PC-9 (cell line): ENCODE results near the gene AZU1. TPM values are rescaled to one million over a fixed set of nuclear protein-coding genes. Genes with fewer than 3 reads are reported as not detected.

ENCODE experiments used
- BruUV-seq: library from RNA; stranded (reverse); fragments of 400-500 nt; replicated peaks from 2 replicates; lab custom pipeline; 2021; lab: Mats Ljungman, UMichigan
- CTCF ChIA-PET: fragments of 300-600 bp; sonication (Branson Sonifier 250); formaldehyde crosslinking; loops from one replicate; lab custom pipeline; 2022; ENCODE audit warnings: antibody characterized with exemption; lab: Charles Lee
- POLR2A ChIA-PET: fragments of 300-600 bp; sonication (Branson Sonifier 250); formaldehyde crosslinking; loops from one replicate; lab custom pipeline; 2022; ENCODE audit warnings: antibody characterized with exemption; ENCODE audit not compliant: unreplicated experiment; lab: Charles Lee
- DNase-seq, 2 experiments: peaks; one replicate each; pipeline versions ENCODE4 v3.0.0 to v3.0.0-alpha.2; 2015 to 2022; ENCODE audit warnings: mixed read lengths in 1 of 2
- H2AFZ ChIP-seq: fragments of 200-600 bp; sonication (generic); 2 replicates; pipeline ENCODE4 v1.8.1; 2017; ENCODE audit warnings: antibody characterized with exemption
- H3F3A ChIP-seq: fragments of 200-600 bp; sonication (generic); 2 replicates; pipeline ENCODE4 v1.8.1; 2017; ENCODE audit warnings: antibody characterized with exemption, mild to moderate bottlenecking, low read depth; ENCODE audit not compliant: insufficient read depth
- H3K27ac ChIP-seq: fragments of 200-600 bp; sonication (generic); 2 replicates; pipeline ENCODE4 v1.6.1; 2016; ENCODE audit warnings: mixed run types
- H3K27me3 ChIP-seq: fragments of 200-600 bp; sonication (generic); 2 replicates; pipeline ENCODE4 v1.6.1; 2016; ENCODE audit warnings: low read depth, mixed run types; ENCODE audit not compliant: insufficient read depth
- H3K36me3 ChIP-seq: fragments of 200-600 bp; sonication (generic); 2 replicates; pipeline ENCODE4 v1.6.1; 2016; ENCODE audit warnings: low read depth, mixed run types
- H3K4me1 ChIP-seq: fragments of 200-600 bp; sonication (generic); replicated peaks from 2 replicates; pipeline ENCODE4 v1.6.1; 2016; ENCODE audit warnings: mixed run types; ENCODE audit not compliant: insufficient read depth
- H3K4me2 ChIP-seq: fragments of 200-600 bp; sonication (generic); 2 replicates; pipeline ENCODE4 v1.6.1; 2017; ENCODE audit warnings: mixed run types
- H3K4me3 ChIP-seq: fragments of 200-600 bp; sonication (generic); 2 replicates; pipeline ENCODE4 v1.6.1; 2016; ENCODE audit warnings: mixed run types
- H3K79me2 ChIP-seq: fragments of 200-600 bp; sonication (generic); 2 replicates; pipeline ENCODE4 v1.6.1; 2017; ENCODE audit warnings: low read depth, mixed run types
- H3K9me2 ChIP-seq: fragments of 200-600 bp; sonication (generic); 2 replicates; pipeline ENCODE4 v1.8.1; 2017; ENCODE audit warnings: mild to moderate bottlenecking; ENCODE audit not compliant: insufficient read depth
- H3K9me3 ChIP-seq: fragments of 200-600 bp; sonication (generic); 2 replicates; pipeline ENCODE4 v1.8.1; 2016; ENCODE audit warnings: low read depth; ENCODE audit not compliant: insufficient read depth
- H4K20me1 ChIP-seq: fragments of 200-600 bp; sonication (generic); 2 replicates; pipeline ENCODE4 v1.8.1; 2017; ENCODE audit not compliant: insufficient read depth
- EZH2 ChIP-seq: fragments of 200-600 bp; sonication (generic); IDR thresholded peaks from 2 replicates; pipeline ENCODE4 v1.8.0; 2017; ENCODE audit warnings: antibody characterized with exemption, low read depth
- intact Hi-C: fragments of 100-400 bp; cut with micrococcal nuclease; formaldehyde crosslinking; loops from one replicate; pipeline ENCODE4 v1.10.0; 2022; ENCODE audit not compliant: unreplicated experiment
- total RNA-seq: library from RNA; stranded (reverse); gene quantifications from 2 replicates; pipeline ENCODE4 v1.2.3, GENCODE V29; 2021
- TF ChIP-seq, protein P1 (sequence below): fragments of 200-600 bp; sonication (generic); conservative IDR thresholded peaks from 2 replicates; pipeline ENCODE4 v1.6.1; 2017; ENCODE audit warnings: mixed run types, antibody characterized with exemption, mild to moderate bottlenecking, moderate library complexity

AZU1 gene
- total RNA-seq, 1 experiment from 2014 or later = not detected

DNA sequence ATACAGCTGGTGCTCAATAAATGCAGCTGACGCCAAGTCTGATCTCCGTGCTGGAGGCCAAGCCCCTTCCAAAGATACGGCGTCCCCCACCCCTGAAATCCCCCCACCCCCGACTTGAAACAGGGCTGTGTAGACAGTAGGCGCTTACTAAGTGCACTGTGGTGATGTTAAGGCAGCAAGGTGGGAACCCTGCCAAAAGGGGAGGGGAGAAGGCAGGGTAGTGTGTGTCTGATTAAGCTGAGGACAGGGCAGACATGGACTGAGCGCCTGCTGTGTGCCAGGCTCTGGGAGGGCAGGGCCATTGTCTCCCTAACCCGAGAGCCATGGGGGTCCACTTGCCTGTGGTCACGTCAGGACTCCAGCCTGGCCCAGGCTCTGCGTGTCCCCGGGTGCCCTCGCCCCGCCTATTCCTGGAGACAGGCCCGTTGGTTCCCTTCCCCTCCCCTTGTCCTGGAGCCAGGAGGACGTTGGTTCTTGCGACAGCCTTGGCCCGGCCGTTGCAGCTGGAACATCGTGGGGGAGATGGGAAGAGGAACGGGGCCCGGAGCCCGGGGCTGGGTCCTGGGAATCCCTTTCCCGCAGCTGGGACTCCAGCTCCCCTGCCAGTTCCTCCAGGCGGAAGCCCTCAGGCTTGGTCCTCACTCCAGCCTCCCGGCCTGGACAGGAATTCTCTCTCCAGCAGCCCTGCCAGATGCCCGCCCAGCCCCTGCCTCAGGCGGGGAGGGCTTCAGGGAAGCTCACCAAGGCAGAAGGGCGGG, 22.8 kb downstream of the AZU1 start:
- Histone ChIP-seq H3K4me2 (peak overlapping the region; percentile 40), H2AFZ (no peak overlapping the region), H3K36me3 (no peaks in the 10 kb centered on the region), H3K9me2 (no peaks in the 10 kb centered on the region), H3K79me2 (no peaks in the 10 kb centered on the region), H3K4me3 (no peak overlapping the region), H3F3A (peaks cover 26% of the 10 kb centered on the region; the same call in 1 of the 2 replicates), H3K4me1 (peaks cover 5% of the 10 kb centered on the region; the same call in 1 of the 2 replicates), H3K27ac (no peak overlapping the region), H3K27me3 (peaks cover 36% of the 10 kb centered on the region), H4K20me1 (no peaks in the 10 kb centered on the region; the same call in 1 of the 2 replicates), H3K9me3 (no peaks in the 10 kb centered on the region)
- TF ChIP-seq, protein P1, sequence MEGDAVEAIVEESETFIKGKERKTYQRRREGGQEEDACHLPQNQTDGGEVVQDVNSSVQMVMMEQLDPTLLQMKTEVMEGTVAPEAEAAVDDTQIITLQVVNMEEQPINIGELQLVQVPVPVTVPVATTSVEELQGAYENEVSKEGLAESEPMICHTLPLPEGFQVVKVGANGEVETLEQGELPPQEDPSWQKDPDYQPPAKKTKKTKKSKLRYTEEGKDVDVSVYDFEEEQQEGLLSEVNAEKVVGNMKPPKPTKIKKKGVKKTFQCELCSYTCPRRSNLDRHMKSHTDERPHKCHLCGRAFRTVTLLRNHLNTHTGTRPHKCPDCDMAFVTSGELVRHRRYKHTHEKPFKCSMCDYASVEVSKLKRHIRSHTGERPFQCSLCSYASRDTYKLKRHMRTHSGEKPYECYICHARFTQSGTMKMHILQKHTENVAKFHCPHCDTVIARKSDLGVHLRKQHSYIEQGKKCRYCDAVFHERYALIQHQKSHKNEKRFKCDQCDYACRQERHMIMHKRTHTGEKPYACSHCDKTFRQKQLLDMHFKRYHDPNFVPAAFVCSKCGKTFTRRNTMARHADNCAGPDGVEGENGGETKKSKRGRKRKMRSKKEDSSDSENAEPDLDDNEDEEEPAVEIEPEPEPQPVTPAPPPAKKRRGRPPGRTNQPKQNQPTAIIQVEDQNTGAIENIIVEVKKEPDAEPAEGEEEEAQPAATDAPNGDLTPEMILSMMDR = no peak
- TF ChIP-seq EZH2 = no peak
- ChIA-PET POLR2A (interaction anchor here (0.8 kb wide), 1 partner anchor 67 kb away, joined by 4 read pairs; no protein-coding TSS in a partner anchor), CTCF (interaction anchor here (0.5 kb wide), 1 partner anchor 55 kb away, joined by 3 read pairs; no protein-coding TSS in a partner anchor)
- no TSS peak for BruUV-seq
- peak; percentile 53 to 67 for DNase-seq
- intact Hi-C loops = loop anchor here (10.0 kb wide), 1 partner anchor 134 kb away; the partner anchor contains the start of gene WDR18

DNA sequence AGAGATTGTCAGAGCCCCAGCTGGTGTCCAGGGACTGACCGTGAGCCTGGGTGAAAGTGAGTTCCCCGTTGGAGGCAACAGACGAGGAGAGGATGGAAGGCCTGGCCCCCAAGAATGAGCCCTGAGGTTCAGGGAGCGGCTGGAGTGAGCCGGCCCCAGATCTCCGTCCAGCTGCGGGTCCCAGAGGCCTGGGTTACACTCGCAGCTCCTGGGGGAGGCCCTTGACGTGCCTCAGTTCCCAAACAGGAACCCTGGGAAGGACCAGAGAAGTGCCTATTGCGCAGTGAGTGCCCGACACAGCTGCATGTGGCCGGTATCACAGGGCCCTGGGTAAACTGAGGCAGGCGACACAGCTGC, 23.3 kb downstream of the AZU1 start:
- no TSS peak for BruUV-seq
- Histone ChIP-seq H3F3A (peaks cover 24% of the 10 kb centered on the region; the same call in 1 of the 2 replicates), H4K20me1 (no peaks in the 10 kb centered on the region; the same call in 1 of the 2 replicates), H3K4me1 (peaks cover 5% of the 10 kb centered on the region; the same call in 1 of the 2 replicates), H3K4me3 (no peak overlapping the region), H3K79me2 (no peaks in the 10 kb centered on the region), H2AFZ (no peak overlapping the region), H3K27ac (no peak overlapping the region), H3K36me3 (no peaks in the 10 kb centered on the region), H3K9me2 (no peaks in the 10 kb centered on the region), H3K9me3 (no peaks in the 10 kb centered on the region), H3K4me2 (peak overlapping the region; percentile 40), H3K27me3 (peaks cover 30% of the 10 kb centered on the region)
- ChIA-PET POLR2A (interaction anchor here (0.8 kb wide), 1 partner anchor 67 kb away, joined by 4 read pairs; no protein-coding TSS in a partner anchor), CTCF (interaction anchor here (0.5 kb wide), 1 partner anchor 54 kb away, joined by 3 read pairs; no protein-coding TSS in a partner anchor)
- TF ChIP-seq, protein P1 = no peak
- TF ChIP-seq EZH2 = no peak
- intact Hi-C loops = loop anchor here (10.0 kb wide), 1 partner anchor 134 kb away; the partner anchor contains the start of gene WDR18
- no peak for DNase-seq

DNA sequence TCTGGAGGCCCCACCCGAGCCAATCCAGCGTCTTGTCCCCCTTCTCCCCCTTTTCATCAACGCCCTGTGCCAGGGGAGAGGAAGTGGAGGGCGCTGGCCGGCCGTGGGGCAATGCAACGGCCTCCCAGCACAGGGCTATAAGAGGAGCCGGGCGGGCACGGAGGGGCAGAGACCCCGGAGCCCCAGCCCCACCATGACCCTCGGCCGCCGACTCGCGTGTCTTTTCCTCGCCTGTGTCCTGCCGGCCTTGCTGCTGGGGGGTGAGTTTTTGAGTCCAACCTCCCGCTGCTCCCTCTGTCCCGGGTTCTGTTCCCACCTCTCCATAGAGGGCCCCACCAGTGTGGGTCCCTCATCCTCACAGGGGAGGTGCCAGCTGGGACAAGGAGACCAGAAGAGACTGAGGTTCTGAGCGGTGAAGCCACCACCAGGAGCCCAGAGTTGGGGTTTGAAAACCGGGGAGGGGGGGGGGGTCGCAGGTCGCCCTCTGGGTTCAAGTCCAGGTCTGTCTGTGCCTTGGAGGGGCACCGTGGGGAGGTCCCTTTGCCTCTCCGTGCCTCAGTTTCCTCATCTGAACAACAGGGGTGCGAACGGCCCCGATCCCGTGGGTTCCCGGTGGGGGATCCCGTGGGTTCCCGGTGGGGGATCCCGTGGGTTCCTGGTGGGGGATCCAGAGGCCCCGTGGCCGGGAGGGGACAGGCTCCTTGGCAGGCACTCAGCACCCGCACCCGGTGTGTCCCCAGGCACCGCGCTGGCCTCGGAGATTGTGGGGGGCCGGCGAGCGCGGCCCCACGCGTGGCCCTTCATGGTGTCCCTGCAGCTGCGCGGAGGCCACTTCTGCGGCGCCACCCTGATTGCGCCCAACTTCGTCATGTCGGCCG, 24.7 kb downstream of the AZU1 start, which contains the start of gene ELANE:
Gene ELANE (plus strand): TSS at position 168 of the 878 bp plus-strand sequence. CDS start 26 bp downstream, at position 194.
- Histone ChIP-seq H3K36me3 (no peaks in the 10 kb centered on the region), H4K20me1 (no peaks in the 10 kb centered on the region; the same call in 1 of the 2 replicates), H2AFZ (no peak within 1 kb of the TSS), H3F3A (peaks cover 24% of the 10 kb centered on the region; the same call in 1 of the 2 replicates), H3K27ac (no peak within 1 kb of the TSS), H3K4me1 (peaks cover 5% of the 10 kb centered on the region; the same call in 1 of the 2 replicates), H3K27me3 (peaks cover 16% of the 10 kb centered on the region), H3K9me2 (no peaks in the 10 kb centered on the region), H3K4me2 (peak within 1 kb of the TSS; percentile 40; the same call in 1 of the 2 replicates), H3K9me3 (no peaks in the 10 kb centered on the region), H3K4me3 (no peak within 1 kb of the TSS), H3K79me2 (no peaks in the 10 kb centered on the region)
- intact Hi-C loops = loop anchor here (10.0 kb wide), 1 partner anchor 132 kb away; the partner anchor contains the start of gene WDR18
- CTCF ChIA-PET = no interaction called here
- POLR2A ChIA-PET = interaction anchor here (0.8 kb wide), 1 partner anchor 67 kb away, joined by 9 read pairs; no protein-coding TSS in a partner anchor
- BruUV-seq = no TSS peak
- TF ChIP-seq, protein P1 = no peak
- TF ChIP-seq EZH2 = no peak
- DNase-seq = no peak
